Right hindlimb (tissue), 1 donor: Measurements from ENCODE around the gene COX4I1.

Experiments used
- DNase-seq: peaks from one replicate; pipeline ENCODE4 v3.0.0-alpha.2; 2018

Gene COX4I1

GRCh38 chr16:85844169-85844481 is 44.6 kb downstream of the COX4I1 start:
- no peak for DNase-seq

- DNase-seq, result no peak
Measured at GRCh38 chr16:85844786-85845185, 45.3 kb downstream of the COX4I1 start.

- no peak for DNase-seq
Measured at GRCh38 chr16:85845266-85845665, 45.8 kb downstream of the COX4I1 start.

GRCh38 chr16:85846461-85846860 is 47.0 kb downstream of the COX4I1 start:
- DNase-seq, result no peak

GRCh38 chr16:85847036-85847435 is 47.5 kb downstream of the COX4I1 start:
- no peak for DNase-seq

GRCh38 chr16:85847681-85848601 is 48.4 kb downstream of the COX4I1 start:
- DNase-seq, result no peak

GRCh38 chr16:85848986-85849385 is 49.5 kb downstream of the COX4I1 start:
- DNase-seq, result no peak

- DNase-seq, result no peak
Measured at GRCh38 chr16:85849388-85849787, 49.9 kb downstream of the COX4I1 start.

GRCh38 chr16:85850344-85850880 is 50.9 kb downstream of the COX4I1 start:
- no peak for DNase-seq

- no peak for DNase-seq
Measured at GRCh38 chr16:85851034-85851785, 51.7 kb downstream of the COX4I1 start.

- DNase-seq, result no peak
Measured at GRCh38 chr16:85853547-85854545, 54.4 kb downstream of the COX4I1 start.

- no peak for DNase-seq
Measured at GRCh38 chr16:85854935-85855334, 55.4 kb downstream of the COX4I1 start.

GRCh38 chr16:85856079-85856478 is 56.6 kb downstream of the COX4I1 start:
- DNase-seq, result no peak

GRCh38 chr16:85856585-85856984 is 57.1 kb downstream of the COX4I1 start:
- DNase-seq, result no peak
